HG02885 (cell line): ENCODE results near the gene FER.

Source experiments
- ATAC-seq: cut with Tn5 transposase; IDR thresholded peaks from one replicate; pipeline ENCODE4 v1.9.1; 2021; ENCODE audit warnings: mild to moderate bottlenecking; ENCODE audit not compliant: unreplicated experiment, poor library complexity

The FER gene

GRCh38 chr5:109199799-109200620 lies 452.3 kb downstream of the FER start:
- no peak for ATAC-seq

DNA sequence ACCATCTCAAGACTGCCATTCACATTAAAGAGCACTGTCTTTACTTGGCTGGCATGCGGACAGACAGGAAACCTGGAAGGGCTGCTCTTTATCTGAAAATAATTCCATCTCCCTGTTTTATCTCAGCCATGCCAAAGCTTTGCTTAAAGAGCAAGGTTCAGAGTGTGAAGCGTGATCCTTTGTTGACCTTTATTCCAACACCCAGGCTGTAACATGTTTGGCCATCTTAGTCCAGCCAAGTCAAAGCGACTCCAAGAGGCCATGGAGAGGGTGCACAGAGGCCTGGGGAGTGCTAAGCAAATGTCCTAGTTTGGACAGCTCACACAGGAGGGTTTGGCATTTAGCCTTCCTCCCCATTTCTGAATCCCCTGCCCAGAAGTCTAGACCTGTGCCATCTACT lies 467.3 kb downstream of the FER start:
- ATAC-seq, result no peak

DNA sequence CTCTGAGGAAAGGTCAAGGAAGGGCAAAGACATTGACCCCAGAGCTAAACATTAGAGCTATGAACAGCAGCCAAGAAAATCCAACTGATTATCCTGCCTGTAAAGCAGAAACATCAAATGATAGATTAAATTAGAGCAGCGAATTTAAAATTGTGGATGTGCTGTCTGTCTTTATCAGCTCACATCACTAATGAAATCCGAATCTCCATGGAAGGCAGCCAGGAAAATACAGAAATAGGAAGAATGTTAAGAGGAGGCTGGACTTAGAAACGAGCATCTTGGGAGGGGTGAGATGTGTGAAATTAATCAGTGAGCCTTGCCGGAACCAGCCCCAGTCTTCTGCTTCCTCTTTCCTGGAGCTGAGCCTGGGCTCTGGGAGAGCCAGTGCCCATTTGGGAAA lies 471.1 kb downstream of the FER start:
- ATAC-seq, result no peak

DNA sequence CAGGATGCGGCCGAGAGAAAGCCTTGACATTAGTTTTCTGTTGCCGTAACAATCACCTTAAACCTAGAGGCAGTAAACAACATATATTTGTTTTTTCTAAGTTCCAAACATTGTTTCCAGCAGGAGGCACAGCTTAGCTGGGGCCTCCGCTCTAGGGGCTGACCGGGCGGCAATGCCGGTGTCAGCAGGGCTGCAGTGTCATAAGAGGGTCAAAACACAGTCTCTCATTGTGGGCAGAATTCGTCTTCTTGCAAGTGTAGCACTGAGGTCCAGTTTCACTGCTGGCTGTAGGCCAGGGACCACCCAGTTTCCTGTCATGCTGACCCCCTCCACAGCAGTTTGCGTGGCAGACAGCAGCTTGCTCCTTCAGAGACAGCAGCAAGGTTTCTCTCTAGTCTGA lies 475.8 kb downstream of the FER start:
- no peak for ATAC-seq

GRCh38 chr5:109224276-109224882 lies 476.7 kb downstream of the FER start:
- ATAC-seq, result no peak

- no peak for ATAC-seq
These were observed 478.3 kb downstream of the FER start for GRCh38 chr5:109225716-109226625.

GRCh38 chr5:109230369-109230768 lies 482.7 kb downstream of the FER start:
- no peak for ATAC-seq

DNA sequence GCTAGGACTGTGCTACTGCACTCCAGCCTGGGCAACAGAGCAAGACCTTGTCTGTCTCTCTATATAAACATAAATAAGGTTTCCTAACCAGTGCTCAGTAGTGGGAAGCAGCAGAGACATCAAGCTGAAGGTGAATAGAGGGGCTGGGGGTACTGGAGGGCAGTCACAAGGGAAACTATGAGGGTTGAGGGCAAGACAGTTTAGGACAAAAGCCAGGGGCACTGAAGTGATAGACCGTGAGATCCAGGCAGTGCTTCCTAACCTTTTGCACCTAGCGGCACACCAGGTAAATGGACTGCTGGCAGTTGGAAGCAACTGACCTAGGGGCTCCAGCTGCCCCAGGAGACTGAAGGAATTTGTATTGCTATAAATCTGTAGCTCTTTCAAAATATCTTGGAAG lies 483.6 kb downstream of the FER start:
- ATAC-seq, result no peak

DNA sequence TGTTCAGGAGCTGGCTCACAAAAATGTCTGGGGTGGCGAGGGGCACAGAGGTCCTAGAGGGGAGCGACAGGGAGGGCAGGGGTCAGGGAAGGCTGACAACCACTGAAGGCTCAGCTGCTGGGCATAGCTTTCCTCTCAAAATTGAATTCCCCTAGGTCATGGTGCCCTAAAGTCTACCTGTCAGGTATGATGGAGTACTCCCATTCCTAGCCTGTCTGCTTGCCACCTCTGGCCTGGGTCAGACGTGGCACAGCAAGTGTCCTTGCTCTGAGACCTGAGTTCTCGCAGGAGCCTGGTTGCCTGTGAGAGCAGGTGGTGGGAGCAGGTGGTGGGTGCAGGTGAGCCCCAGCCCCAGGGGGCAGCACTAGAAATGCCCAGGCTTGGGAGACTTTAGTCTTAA lies 486.7 kb downstream of the FER start:
- no peak for ATAC-seq

DNA sequence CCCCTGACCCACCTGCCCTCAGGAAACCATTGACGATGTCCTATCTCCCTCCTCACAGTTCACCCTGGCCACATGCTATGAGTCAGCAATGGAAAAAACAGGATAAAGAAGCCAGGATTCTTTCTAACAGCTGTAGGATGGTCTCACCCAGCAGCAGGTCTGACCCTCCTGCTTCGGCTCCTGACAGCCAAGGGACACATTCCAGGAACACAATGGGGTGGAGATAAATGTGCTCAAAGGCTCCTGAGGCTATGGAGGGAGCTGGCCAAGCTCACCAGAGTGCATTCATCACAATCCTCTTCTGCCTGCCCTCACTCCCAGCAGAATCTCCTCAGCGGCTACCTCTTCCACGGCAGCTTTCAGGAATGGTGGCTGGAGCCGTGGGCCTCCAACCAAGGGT lies 491.8 kb downstream of the FER start:
- no peak for ATAC-seq

GRCh38 chr5:109242518-109242917 lies 494.8 kb downstream of the FER start:
- ATAC-seq, result no peak

DNA sequence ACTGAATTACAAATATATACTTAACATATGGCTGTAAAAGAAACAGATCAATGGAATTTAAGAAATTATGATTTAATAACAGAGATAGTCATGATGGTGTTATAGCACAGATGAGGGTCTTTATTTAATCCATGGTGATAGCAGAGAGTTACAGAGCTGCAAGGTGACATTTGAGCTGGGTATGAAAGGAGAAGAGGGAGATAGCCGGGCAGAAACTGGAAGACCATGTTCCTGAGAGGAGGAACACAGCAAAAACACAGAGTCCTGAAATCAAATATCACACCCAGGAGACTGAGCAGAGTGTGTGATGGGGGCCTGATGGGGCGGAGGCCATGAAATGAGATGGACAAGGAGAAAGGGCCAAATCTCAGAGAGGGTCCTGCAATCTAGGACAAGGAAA lies 498.7 kb downstream of the FER start:
- ATAC-seq, result no peak
